HS-27A (cell line): ENCODE results near the gene REXO5.
"Not testable (repeated sequence)": the region's sequence is repeated elsewhere in the genome, so short reads cannot be mapped to it uniquely, and the experiment has no call there.

Experiments
- DNase-seq: peaks from one replicate; pipeline ENCODE4 v3.0.0-alpha.2; 2012; ENCODE audit warnings: low read depth, missing footprints

Gene REXO5

GRCh38 chr16:20799599-20799998, 6.7 kb upstream of the REXO5 start:
- no peak for DNase-seq

- DNase-seq = no peak
These were observed 5.0 kb upstream of the REXO5 start for GRCh38 chr16:20801278-20801677.

GRCh38 chr16:20803192-20803560, 3.2 kb upstream of the REXO5 start:
- no peak for DNase-seq

GRCh38 chr16:20803561-20804214, 2.6 kb upstream of the REXO5 start:
- DNase-seq = no peak

GRCh38 chr16:20805684-20806167, 601 bp upstream of the REXO5 start:
- DNase-seq = not testable (repeated sequence)

GRCh38 chr16:20807862-20808261, 1.5 kb downstream of the REXO5 start:
- no peak for DNase-seq

- no peak for DNase-seq
These were observed 5.6 kb downstream of the REXO5 start for GRCh38 chr16:20811889-20812439.

- DNase-seq = no peak
These were observed 6.2 kb downstream of the REXO5 start for GRCh38 chr16:20812510-20812909.

- no peak for DNase-seq
These were observed 8.5 kb downstream of the REXO5 start for GRCh38 chr16:20814784-20815183.

GRCh38 chr16:20818929-20819585, 12.7 kb downstream of the REXO5 start:
- no peak for DNase-seq

GRCh38 chr16:20821682-20822081, 15.4 kb downstream of the REXO5 start:
- no peak for DNase-seq

GRCh38 chr16:20822521-20823325, 16.4 kb downstream of the REXO5 start:
- no peak for DNase-seq

- DNase-seq = no peak
These were observed 19.8 kb downstream of the REXO5 start for GRCh38 chr16:20826039-20826566.

- no peak for DNase-seq
These were observed 23.2 kb downstream of the REXO5 start for GRCh38 chr16:20829536-20829935.

- DNase-seq = no peak
These were observed 24.0 kb downstream of the REXO5 start for GRCh38 chr16:20830372-20830771.

GRCh38 chr16:20833086-20833485, 26.8 kb downstream of the REXO5 start:
- no peak for DNase-seq

GRCh38 chr16:20838240-20838639, 31.9 kb downstream of the REXO5 start:
- no peak for DNase-seq

- no peak for DNase-seq
These were observed 33.2 kb downstream of the REXO5 start for GRCh38 chr16:20839504-20839903.

GRCh38 chr16:20844054-20844453, 37.7 kb downstream of the REXO5 start:
- no peak for DNase-seq

GRCh38 chr16:20844588-20844987, 38.3 kb downstream of the REXO5 start:
- DNase-seq = no peak

- DNase-seq = no peak
These were observed 39.7 kb downstream of the REXO5 start for GRCh38 chr16:20846030-20846429.

GRCh38 chr16:20846551-20846950, 40.2 kb downstream of the REXO5 start:
- DNase-seq = no peak
